ENCODE measurements around the gene GPR27.

GPR27 gene

GRCh38 chr3:71752831-71753700 lies 589 bp upstream of the GPR27 start:
- no peak for DNase-seq (ENCODE audit: extremely low read depth, low read depth)
- TF ChIP-seq CTCF (IDR thresholded peaks at IDR 0.05; ENCODE audit: low read depth, low read length, missing control alignments): no peak
- no peak overlapping the region for H3K4me3 ChIP-seq (replicated peaks; ENCODE audit: low read depth, low read length)

- TF ChIP-seq CTCF (IDR thresholded peaks at IDR 0.05; ENCODE audit: low read depth, low read length, missing control alignments): no peak
- no peak for DNase-seq (ENCODE audit: extremely low read depth, low read depth)
- no peak overlapping the region for H3K4me3 ChIP-seq (replicated peaks; ENCODE audit: low read depth, low read length)
Observed at GRCh38 chr3:71754610-71755253, 1.1 kb downstream of the GPR27 start.

DNA sequence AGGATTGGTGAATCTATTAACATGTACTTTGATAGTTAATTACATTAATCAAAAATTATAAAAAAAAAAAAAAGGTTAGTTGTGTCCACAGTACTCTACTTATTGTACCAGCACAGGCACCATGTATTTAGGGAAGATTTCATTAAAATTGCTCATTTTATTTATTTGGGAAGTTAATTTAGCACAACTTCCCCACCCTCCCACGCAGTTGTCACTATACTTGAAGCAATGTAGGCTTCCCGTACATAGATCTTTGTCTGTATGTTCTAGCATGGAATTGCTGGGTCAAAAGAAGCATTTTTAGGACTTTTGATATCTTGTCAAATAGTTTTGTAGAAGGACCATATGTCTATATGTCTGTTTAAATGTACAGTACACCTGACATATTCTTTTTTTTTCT lies 4.4 kb downstream of the GPR27 start:
- TF ChIP-seq CTCF (IDR thresholded peaks at IDR 0.05; ENCODE audit: low read depth, low read length, missing control alignments): no peak
- no peak overlapping the region for H3K4me3 ChIP-seq (replicated peaks; ENCODE audit: low read depth, low read length)
- DNase-seq (ENCODE audit: extremely low read depth, low read depth): no peak

DNA sequence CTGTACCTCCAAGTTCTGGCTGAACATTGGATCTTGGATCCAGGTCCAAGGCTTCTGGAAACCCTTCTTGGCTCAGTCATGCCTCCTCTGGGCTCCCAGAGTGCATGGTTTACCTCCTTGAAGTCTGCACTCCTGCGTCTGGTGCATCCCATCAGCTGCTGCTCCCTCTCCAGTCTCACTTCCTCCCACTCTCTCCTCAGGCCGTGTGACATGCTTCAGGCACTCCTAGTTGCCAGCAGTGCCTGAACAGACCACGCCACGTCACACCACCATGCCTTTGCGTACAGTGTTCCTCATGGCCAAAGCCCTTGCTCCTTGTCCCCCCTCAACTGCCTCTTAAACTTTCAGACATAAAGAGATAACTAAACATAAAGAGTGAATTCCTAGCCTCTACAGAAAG lies 5.7 kb downstream of the GPR27 start:
- H3K4me3 ChIP-seq (replicated peaks; ENCODE audit: low read depth, low read length): no peak overlapping the region
- no peak for DNase-seq (ENCODE audit: extremely low read depth, low read depth)
- TF ChIP-seq CTCF (IDR thresholded peaks at IDR 0.05; ENCODE audit: low read depth, low read length, missing control alignments): no peak

GRCh38 chr3:71760140-71760539 lies 6.5 kb downstream of the GPR27 start:
- no peak for TF ChIP-seq CTCF (IDR thresholded peaks at IDR 0.05; ENCODE audit: low read depth, low read length, missing control alignments)
- DNase-seq (ENCODE audit: extremely low read depth, low read depth): no peak
- no peak overlapping the region for H3K4me3 ChIP-seq (replicated peaks; ENCODE audit: low read depth, low read length)

DNA sequence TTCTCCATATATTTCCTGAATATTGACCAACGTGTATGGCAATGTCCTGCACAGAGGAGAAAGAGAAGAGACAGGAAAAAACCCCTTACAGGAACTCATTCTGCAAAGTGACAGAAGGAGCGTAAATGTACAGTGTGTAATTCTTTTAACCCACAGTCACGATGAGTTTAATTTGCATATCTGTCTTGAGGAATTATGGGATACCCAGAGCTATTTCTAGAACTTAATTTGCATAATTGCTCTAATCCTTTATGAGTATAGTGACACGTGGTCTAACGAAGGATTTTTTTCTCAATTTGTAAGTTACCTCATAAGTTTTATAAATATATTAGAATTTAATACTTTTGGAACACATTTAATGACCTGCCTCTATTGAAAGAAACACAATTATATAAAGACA lies 9.8 kb downstream of the GPR27 start:
- no peak for TF ChIP-seq CTCF (IDR thresholded peaks at IDR 0.05; ENCODE audit: low read depth, low read length, missing control alignments)
- no peak for DNase-seq (ENCODE audit: extremely low read depth, low read depth)

More for the DNA sequence above, 9.8 kb downstream of the GPR27 start:
- no peak overlapping the region for H3K4me3 ChIP-seq (replicated peaks; ENCODE audit: low read depth, low read length)

Measured in HFF-Myc (cell line).